Measurements from ENCODE around the gene GNG8.

GNG8 gene

DNA sequence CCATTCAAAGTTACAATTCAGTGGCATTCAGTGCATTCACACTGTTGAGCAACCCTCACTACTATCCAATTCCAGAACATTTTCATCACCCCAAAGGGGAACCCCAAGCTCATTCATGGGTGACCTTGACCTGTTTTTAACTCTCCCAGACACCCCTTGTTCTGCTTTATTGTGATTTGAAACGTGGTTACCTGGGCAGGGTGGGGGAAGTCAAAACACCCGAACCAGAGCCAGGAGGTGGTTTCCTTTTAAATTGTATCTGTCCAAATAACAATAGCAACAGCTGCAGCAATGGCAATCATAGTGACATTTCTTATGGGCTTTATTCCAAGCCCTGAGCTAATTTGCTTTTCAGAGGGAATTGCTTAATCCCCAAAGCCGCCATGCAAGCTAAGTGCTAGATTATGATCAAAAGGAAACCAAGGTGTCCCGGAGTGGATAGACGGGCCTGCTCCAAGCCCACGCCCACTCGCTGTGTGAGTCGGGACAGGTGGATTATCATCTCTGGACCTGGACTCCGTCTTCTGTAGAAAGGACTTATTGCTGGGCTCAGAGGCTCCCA lies 17.3 kb downstream of the GNG8 start:
- DNase-seq (ENCODE audit: low read depth in 2 of 2), result no peak

DNA sequence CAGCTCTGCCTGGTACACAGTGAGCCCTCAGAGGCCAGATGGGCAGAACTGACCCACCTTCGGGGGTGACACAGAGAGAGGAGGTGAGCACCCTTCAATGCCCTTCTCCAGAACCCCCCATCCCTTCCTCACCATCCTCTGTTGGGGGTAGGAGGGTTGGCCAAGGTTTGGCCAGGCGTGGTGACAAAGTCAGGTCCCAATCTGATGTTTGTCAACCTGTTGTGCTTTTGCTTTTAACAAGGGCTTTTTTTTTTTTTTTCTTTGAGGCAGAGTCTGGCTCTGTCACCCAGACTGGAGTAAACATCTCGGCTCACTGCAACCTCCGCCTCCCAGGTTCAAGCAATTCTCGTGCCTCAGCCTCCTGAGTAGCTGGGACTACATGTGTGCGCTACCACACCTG lies 18.4 kb downstream of the GNG8 start:
- no peak for DNase-seq (ENCODE audit: low read depth in 2 of 2)

DNA sequence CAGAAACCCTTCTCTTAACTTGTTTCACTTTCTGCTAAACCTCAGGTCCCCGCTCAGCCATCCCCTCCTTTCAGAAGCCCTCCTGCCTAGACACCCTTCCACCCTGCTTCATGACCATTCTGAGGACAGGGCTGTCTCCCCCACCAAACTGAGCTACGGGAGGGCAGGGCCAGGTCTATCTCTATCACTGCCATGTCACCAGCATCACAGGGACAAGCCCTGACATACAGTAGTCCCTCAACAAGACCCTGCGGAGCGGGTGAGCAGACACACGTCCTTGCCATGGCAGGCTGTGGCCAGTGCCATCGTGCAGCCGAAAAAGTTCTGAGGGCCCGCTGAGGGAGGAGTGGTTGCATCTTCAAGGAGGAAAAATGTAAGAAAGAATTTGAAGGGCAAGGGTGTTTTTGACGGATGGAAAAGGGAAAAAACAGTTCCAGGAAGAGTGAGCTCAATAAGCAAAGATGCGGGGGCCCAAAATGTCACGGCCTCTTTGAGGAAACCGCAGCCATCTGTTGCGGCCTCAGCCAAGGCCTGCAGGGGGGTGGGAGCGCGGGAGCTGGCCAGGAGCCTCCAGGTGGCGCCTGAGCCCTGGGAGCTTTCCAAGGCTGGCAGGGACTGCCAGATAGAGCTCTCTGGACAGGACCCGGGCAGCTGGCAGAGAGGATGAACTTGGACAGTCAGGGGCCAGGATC lies 19.2 kb downstream of the GNG8 start:
- no peak for DNase-seq (ENCODE audit: low read depth in 2 of 2)

DNA sequence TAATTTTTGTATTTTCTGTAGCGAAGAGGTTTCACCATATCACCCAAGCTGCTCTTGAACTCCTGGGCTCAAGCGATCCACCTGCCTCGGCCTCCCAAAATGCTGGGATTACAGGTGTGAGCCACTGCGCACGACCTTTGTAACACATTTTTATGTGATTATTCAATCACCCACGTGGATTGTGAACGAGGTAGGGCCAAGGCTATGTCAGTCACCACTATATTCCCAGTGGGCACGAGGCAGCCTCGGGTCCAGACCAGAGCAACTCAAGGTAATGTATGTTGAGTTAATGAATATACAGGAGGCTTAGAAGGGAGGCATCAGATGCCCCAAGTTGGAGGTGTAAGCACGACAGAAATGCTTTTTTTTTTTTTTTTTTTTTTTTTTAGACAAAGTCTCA lies 20.0 kb downstream of the GNG8 start:
- no peak for DNase-seq (ENCODE audit: low read depth in 2 of 2)

DNA sequence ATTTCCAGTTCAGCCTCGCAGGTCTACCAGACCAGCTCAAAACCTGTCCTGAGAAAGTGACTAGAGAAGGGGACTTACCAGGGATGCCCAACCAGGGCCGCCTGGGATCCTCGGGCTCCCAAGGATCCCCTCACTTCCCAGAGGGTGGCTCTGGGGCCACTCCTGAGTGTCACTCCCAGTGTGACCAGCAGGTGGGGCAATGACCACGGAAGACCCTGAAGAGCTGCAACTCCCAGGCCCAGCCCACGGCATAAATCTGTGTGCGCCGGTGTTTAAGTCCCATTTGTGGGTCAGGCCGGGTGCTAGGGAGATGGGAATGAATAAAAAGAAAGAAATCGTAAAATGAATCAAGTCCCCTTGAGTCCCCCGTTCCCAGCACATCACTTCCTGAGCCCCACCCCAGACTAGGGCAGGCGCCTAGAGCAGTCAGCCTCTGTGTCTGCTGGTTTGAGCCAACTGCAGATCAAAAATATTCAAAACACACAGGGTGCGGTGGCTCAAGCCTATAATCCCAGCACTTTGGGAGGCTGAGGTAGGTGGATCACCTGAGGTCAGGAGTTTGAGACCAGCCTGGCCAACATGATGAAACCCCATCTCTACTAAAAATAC lies 21.8 kb downstream of the GNG8 start:
- DNase-seq (ENCODE audit: low read depth in 2 of 2), result peak; percentile 59 to 67

DNA sequence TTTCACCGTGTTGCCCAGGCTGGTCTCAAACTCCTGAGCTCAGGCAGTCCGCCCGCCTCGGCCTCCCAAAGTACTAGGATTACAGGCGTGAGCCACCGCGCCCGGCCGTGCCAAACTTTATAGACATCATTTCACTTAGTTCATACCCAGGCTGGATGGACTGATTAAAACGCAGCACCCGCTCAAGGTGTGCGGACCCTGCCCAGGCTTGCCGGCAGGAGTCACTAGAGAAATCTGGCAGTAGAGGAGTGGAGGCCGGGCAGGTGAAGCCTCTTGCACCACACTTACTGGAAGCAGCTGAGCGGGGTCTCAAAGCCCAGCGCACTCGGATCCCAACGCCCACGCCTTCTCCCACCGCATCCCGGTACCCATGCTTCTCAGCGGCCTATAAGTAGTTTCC lies 22.5 kb downstream of the GNG8 start:
- no peak for DNase-seq (ENCODE audit: low read depth in 2 of 2)

DNA sequence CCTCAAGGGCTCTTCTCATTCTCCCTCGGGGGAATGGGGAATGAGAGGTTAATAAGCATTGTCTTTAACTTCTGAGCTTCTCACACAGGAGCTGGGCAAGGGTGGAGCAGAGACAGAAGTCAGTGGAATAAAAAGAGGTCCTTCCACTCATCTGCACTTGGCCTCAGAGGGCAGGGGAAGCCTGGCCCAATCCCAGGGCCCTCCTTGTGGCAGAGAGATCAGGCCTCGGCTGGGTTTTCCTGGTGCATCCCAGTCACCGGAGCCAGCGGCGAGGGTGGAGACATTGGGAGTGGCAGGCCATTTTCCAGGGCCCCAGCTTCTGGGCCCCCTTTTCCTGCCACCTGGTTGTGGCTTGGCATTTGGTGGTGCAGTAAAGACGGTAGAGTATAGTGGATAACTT lies 24.2 kb downstream of the GNG8 start:
- DNase-seq (ENCODE audit: low read depth in 2 of 2), result no peak

DNA sequence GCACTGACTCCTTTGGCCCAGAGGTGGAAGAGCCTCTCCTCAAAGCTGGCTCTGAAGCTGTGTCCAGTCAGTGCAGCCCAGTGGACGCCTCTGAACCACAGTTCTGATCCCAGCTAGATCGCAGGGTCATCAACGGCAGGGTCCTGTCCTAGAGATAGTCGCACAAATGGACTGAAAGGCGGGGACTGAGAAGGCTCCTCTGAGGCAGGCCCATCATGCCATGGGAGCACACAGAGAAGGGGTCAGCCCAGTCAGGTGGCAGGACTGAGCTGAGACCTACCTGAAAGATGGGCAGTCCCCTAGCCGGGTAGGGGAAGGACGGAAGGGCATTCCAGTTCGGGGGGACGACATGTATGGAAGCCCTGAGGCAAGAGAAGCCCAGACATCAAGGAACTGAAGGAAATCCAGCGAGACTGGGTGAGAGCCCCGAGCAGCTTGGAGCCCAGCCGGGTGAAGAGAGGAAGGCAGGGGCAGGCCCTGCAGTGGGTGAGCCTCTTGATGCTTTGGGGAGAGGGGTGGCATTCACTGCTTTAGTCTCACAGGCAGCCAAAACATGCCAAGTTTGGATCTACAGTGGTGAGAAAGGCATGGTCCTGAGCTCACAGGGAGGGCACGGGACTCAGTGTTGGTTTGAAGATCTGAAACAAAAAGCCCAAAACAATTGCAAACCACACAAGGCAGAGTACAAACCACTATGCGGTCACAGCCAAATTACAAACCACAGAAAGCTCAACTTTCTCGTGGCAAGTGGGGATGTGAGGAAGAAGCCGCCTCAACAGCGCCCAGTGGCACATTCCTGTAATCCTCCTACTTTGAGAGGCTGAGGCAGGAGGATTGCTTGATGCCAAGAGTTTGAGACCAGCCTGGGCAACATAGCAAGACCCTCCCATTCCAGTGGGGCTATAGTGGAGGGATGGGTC lies 24.9 kb downstream of the GNG8 start:
- DNase-seq (ENCODE audit: low read depth in 2 of 2), result no peak

DNA sequence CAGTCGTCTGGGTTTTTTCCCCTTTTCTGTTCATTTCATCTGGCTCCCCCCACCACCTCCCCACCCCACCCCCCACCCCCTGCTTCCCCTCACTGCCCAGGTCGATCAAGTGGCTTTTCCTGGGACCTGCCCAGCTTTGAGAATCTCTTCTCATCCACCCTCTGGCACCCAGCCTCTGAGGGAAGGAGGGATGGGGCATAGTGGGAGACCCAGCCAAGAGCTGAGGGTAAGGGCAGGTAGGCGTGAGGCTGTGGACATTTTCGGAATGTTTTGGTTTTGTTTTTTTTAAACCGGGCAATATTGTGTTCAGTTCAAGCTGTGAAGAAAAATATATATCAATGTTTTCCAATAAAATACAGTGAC lies 25.6 kb downstream of the GNG8 start:
- no peak for DNase-seq (ENCODE audit: low read depth in 2 of 2)

DNA sequence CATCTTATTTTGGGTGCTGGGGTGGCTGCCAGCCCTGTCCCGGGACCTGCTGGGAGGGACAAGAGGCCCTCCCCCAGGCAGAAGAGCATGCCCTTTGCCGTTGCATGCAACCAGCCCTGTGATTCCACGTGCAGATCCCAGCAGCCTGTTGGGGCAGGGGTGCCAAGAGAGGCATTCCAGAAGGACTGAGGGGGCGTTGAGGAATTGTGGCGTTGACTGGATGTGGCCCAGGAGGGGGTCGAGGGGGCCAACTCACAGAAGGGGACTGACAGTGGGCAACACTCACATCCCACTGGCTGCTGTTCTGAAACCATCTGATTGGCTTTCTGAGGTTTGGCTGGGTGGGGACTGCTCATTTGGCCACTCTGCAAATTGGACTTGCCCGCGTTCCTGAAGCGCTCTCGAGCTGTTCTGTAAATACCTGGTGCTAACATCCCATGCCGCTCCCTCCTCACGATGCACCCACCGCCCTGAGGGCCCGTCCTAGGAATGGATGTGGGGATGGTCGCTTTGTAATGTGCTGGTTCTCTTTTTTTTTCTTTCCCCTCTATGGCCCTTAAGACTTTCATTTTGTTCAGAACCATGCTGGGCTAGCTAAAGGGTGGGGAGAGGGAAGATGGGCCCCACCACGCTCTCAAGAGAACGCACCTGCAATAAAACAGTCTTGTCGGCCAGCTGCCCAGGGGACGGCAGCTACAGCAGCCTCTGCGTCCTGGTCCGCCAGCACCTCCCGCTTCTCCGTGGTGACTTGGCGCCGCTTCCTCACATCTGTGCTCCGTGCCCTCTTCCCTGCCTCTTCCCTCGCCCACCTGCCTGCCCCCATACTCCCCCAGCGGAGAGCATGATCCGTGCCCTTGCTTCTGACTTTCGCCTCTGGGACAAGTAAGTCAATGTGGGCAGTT lies 26.2 kb downstream of the GNG8 start:
- no peak for DNase-seq (ENCODE audit: low read depth in 2 of 2)

DNA sequence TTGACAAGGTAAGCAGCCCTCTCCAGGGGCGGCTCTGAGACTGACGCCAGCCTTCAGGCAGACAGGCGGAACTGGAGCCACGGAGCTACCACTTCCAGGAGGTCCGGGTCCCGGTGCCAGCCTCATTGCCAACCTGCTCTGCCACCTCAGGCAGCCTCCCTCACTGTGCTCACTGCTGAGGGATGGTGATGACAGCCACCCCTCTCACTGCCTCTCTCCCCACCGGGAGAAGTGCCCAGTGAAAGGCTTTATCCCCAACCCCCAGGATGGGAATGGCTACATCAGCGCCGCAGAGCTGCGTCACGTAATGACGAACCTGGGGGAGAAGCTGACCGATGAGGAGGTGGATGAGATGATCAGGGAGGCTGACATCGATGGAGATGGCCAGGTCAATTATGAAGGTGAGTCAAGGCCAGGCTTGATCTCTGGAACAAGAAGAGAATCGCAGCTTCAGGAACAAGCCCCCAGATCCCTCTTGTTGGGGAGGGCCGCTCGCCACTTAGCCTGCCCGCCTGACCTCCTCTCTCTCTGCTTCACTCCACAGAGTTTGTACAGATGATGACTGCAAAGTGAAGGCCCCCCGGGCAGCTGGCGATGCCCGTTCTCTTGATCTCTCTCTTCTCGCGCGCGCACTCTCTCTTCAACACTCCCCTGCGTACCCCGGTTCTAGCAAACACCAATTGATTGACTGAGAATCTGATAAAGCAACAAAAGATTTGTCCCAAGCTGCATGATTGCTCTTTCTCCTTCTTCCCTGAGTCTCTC lies 27.2 kb downstream of the GNG8 start:
- DNase-seq (ENCODE audit: low read depth in 2 of 2), result no peak

DNA sequence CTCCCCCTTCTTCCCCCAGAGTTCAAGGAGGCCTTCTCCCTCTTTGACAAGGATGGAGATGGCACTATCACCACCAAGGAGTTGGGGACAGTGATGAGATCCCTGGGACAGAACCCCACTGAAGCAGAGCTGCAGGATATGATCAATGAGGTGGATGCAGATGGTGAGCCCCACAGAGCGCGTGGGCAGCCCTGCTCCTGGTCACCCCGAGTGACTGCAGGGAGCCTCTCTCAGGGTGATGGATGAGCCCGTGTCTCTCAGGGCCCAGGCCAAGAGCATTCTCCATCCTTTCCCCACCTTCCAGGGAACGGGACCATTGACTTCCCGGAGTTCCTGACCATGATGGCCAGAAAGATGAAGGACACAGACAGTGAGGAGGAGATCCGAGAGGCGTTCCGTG lies 27.8 kb downstream of the GNG8 start:
- DNase-seq (ENCODE audit: low read depth in 2 of 2), result no peak

DNA sequence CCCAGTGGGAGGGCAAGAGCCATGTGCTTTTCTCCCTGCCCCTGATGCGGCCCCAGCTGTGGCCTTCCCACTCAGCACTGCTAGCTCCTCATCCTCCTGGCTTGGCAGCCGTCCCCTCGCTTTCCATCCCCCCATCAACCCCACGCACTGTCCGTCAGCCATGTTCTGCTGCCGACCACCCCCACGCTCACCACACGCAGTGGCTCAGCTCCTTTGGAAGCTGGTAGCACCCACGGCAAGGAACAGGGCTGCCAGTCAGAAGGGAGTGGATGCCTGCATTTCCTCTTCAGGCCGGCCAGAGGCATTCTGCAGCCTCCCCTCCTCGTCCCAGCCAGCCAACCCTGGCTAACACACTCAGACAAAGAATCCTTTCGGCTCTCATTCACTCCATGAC lies 28.6 kb downstream of the GNG8 start:
- no peak for DNase-seq (ENCODE audit: low read depth in 2 of 2)

DNA sequence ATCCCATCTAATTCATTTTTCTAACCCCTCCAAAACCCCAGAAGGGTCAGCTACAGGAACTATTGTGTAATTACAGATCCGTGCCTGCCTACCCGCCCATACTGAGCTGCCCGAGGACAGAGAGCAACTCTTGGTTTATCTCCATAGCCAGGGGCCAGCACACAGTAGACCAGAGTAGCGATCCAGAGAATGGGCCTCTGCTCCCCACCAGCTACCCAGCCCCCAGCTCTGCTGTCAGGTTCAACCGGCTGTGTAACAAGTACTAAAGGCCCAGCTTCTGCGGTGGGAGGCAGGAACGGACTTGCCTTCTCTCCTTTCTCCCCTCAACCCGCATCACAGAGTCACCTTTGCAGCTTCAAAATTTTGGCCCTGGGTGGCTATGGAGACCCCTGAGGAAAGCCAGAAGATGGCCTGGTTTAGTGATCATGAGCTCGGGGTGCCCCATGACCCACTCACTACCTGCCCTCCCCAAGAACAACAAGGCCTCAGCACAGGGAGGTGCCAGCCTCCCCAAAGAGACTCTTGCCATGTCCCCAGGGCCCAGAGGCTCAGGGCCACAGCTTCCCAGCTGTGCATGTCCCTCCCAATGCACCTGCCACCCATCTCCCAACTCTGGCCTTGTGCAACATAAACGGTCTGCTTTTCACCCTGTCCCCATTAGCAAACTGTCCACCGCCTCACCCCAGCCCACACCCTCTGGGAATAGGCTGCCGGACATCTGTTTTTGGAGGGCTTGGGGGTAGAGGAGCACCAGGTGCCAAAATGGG lies 29.1 kb downstream of the GNG8 start:
- DNase-seq (ENCODE audit: low read depth in 2 of 2), result no peak

DNA sequence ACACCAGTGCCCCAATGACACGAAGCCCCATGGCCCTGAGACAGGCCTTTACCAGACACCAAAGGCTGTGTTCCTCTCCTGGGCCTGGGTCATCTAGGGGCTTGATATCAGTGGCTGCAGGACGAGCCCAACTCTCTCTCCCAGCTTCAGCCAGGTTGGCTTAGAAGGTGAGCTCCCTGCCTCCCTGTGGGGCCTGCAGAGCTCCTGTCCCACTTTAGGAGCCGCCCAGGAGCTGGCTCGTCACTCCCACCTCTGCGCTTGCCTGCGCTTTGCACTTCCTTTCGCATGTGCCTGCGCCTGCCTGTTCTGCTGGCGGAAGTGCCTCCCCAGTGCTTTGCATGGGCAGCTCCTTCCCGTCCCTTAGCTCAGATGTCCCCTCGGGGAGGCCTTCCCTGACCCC lies 30.0 kb downstream of the GNG8 start:
- DNase-seq (ENCODE audit: low read depth in 2 of 2), result no peak

DNA sequence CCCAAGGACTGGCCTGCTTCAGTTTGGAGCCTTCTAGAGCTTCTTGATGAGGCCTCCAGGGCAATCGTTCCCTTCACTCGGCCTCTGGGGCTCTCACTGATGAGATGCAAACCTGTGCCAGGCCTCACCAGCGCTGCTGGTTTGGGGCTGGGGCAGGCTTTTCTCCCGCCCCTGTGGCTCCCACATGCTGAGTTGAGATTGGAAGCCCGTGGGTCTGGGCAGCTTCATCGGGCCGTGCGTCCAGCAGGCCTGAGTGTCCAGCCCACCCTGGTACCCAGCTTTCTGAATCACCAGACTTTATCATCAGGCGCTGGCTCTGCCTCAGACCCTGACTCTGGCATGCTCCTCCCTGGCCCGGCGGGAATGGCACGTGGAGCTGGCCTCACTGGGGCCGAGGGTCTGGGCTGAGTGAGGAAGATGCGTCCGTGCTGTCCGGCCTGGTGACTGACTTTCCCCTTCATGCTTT lies 30.6 kb downstream of the GNG8 start:
- DNase-seq (ENCODE audit: low read depth in 2 of 2), result no peak

DNA sequence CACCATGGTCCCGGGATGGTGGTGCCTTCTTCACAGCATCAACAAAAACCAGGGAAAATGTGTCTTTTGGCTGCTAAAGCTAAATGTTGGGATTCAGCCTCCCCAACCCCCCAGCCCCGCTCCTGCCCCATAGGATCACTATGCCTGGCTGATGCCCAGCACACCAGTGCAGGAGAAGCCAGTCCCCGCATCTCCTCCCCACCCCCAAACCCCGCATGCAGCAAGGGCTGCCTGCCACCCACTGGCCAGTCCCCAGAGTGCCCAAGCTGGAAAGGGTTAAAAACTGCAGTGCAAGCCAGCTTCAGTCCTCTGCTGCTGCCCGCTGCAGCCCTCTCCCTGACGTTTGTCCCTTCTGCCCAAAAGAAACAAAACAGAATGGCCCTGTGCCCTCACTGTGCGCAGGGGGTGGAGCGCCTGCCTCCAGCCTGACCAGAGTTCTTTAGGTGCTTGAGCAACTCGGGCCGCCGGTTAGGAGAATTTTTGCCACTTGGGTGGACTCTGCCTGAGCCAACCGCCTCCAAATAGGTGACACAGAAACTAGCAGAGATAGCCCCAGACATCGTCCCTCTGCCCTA lies 31.1 kb downstream of the GNG8 start:
- no peak for DNase-seq (ENCODE audit: low read depth in 2 of 2)

DNA sequence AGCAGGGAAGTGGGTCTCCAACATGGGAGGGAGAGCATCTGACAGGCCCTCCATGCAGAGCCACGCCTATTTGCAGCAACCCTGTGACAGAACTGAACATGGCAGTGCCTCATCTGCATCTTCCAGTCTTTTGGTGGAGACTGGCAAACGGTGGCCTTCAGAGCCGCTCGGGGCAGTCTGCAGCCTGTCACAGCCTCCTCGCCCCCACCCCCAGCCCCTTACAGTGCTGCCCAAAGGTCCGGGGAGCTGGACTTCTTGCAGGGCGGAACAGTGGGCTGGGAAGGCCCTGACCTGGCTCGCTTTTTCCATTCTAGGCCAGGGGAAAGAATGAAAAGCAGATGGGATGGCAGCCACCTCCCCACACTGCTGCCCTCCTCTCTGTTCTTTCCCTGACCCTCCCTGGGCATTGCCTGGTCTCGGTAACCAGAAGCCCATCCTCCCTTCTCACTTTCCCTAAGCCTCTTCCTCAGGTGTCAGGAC lies 32.2 kb downstream of the GNG8 start:
- no peak for DNase-seq (ENCODE audit: low read depth in 2 of 2)

DNA sequence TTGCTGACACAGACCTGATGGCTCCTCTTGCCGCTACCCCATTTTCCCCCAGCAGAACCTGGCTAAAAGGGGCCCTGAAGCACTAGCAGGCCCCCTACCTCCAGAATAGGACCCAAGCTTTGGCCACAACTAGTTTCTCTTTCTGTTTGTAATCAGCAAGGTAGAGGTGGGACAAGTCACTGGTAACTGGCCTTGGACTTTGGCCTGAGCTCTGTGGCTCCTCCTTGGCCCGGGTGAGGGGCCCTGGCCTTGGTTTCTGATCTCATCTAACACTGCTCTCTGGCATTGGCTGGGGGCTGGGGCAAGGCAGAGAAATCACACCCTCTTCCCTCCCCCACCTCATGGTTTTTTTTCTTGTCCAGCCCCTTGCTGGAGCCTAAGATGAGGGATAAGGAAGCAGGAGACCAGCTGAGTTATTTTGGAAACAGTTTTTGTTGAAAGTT lies 32.8 kb downstream of the GNG8 start:
- DNase-seq (ENCODE audit: low read depth in 2 of 2), result no peak

Measured in stimulated activated CD8-positive, alpha-beta memory T cell treated with anti-CD3 and anti-CD28 coated beads, Interleukin-7, amount 100 ng/mL, for 1 hour (primary cell).